Mammary epithelial cell (primary cell): ENCODE measurements around the gene ARL6IP4.

Experiments used
- CTCF ChIP-seq, 2 donors: IDR thresholded peaks in 1 of 2; conservative IDR thresholded peaks in 1 of 2; 2 replicates each; pipeline ENCODE4 v1.5.1; 2011 to 2012; ENCODE audit warnings: inconsistent platforms in 2 of 2, low read length in 2 of 2, mild to moderate bottlenecking in 2 of 2, control low read depth in 1 of 2, low read depth in 1 of 2; ENCODE audit not compliant: insufficient read depth in 1 of 2; ENCODE audit errors: extremely low read depth in 1 of 2
- EZH2 ChIP-seq: IDR thresholded peaks from 2 replicates; pipeline ENCODE4 v1.6.1; 2012; ENCODE audit warnings: low read length, inconsistent platforms, borderline replicate concordance

GRCh38 chr12:122995503-122996187 is 15.2 kb downstream of the ARL6IP4 start:
- TF ChIP-seq CTCF (conservative IDR thresholded peaks at IDR 0.05 in 1 of 2, IDR thresholded peaks at IDR 0.05 in 1 of 2; ENCODE audit: extremely low read depth in 1 of 2, insufficient read depth in 1 of 2, low read depth in 1 of 2, low read length in 2 of 2) (no peak), EZH2 (no peak)
